A673 (cell line): Measurements from ENCODE around the gene PROC. TPM values are rescaled to one million over a fixed set of nuclear protein-coding genes. Genes with fewer than 3 reads are reported as not detected.

ENCODE experiments used
- BruUV-seq: library from RNA; stranded (reverse); fragments of 400-500 nt; replicated peaks from 2 replicates; lab custom pipeline; 2021; lab: Mats Ljungman, UMichigan
- CTCF ChIA-PET: fragments of 300-600 bp; sonication (Branson Sonifier 250); formaldehyde crosslinking; loops from one replicate; lab custom pipeline; 2022; ENCODE audit warnings: antibody characterized with exemption; lab: Charles Lee
- POLR2A ChIA-PET: fragments of 300-600 bp; sonication (Branson Sonifier 250); formaldehyde crosslinking; loops from one replicate; lab custom pipeline; 2022; ENCODE audit warnings: antibody characterized with exemption; ENCODE audit not compliant: low non-redundant PET; lab: Charles Lee
- DNase-seq: peaks from one replicate; pipeline ENCODE4 v3.0.0-alpha.2; 2015; ENCODE audit warnings: low spot score
- H3K27ac ChIP-seq: fragments of 200-600 bp; sonication (generic); 2 replicates; pipeline ENCODE4 v1.5.1; 2016; ENCODE audit warnings: mixed run types, low read depth, mild to moderate bottlenecking, mixed read lengths, antibody characterized with exemption, low read length; ENCODE audit not compliant: poor library complexity, severe bottlenecking
- H3K27me3 ChIP-seq: fragments of 200-600 bp; sonication (generic); replicated peaks from 2 replicates; pipeline ENCODE4 v1.6.1; 2017; ENCODE audit warnings: mixed run types, low read depth, mild to moderate bottlenecking, mixed read lengths, antibody characterized with exemption, low read length; ENCODE audit not compliant: insufficient read depth, poor library complexity
- H3K36me3 ChIP-seq: fragments of 200-600 bp; sonication (generic); 2 replicates; pipeline ENCODE4 v1.6.1; 2016; ENCODE audit warnings: mixed run types, mild to moderate bottlenecking, mixed read lengths, antibody characterized with exemption, low read length; ENCODE audit not compliant: insufficient read depth, poor library complexity, severe bottlenecking
- H3K4me1 ChIP-seq: fragments of 200-600 bp; sonication (generic); 2 replicates; pipeline ENCODE4 v1.6.1; 2017; ENCODE audit warnings: mixed run types, mild to moderate bottlenecking, mixed read lengths, antibody characterized with exemption, low read length; ENCODE audit not compliant: insufficient read depth, poor library complexity, severe bottlenecking
- H3K4me3 ChIP-seq: fragments of 200-600 bp; sonication (generic); 2 replicates; pipeline ENCODE4 v1.5.1; 2016; ENCODE audit warnings: low read depth, mixed run types, mild to moderate bottlenecking, mixed read lengths, low read length; ENCODE audit not compliant: poor library complexity, severe bottlenecking
- H3K9me3 ChIP-seq: fragments of 200-600 bp; sonication (generic); 2 replicates; pipeline ENCODE4 v1.6.1; 2016; ENCODE audit warnings: mixed run types, low read depth, mild to moderate bottlenecking, mixed read lengths, antibody characterized with exemption, low read length; ENCODE audit not compliant: poor library complexity, severe bottlenecking
- CTCF ChIP-seq: fragments of 300-800, 200-600 bp; sonication (generic); conservative IDR thresholded peaks from 2 replicates; pipeline ENCODE4 v1.5.1; 2017; ENCODE audit warnings: low read depth, mild to moderate bottlenecking, antibody characterized with exemption, low read length, moderate library complexity, mixed read lengths
- EZH2 ChIP-seq: fragments of 200-600 bp; sonication (generic); IDR thresholded peaks from 2 replicates; pipeline ENCODE4 v1.6.1; 2017; ENCODE audit warnings: borderline replicate concordance, low read depth, mild to moderate bottlenecking, mixed read lengths, antibody characterized with exemption, low read length; ENCODE audit not compliant: poor library complexity, severe bottlenecking
- intact Hi-C: fragments of 100-400 bp; cut with micrococcal nuclease; formaldehyde crosslinking; loops from one replicate; pipeline ENCODE4 v1.10.0; 2022; ENCODE audit not compliant: unreplicated experiment
- total RNA-seq: library from RNA; stranded (reverse); gene quantifications from 2 replicates; pipeline ENCODE4 v1.2.3, GENCODE V29; 2021

PROC gene
- total RNA-seq, 1 experiment from 2014 or later: not detected

- BruUV-seq: no TSS peak
- CTCF ChIA-PET: no interaction called here
- intact Hi-C loops: no loop called here
These were observed 28.3 kb upstream of the PROC start for GRCh38 chr2:127389778-127390435.

GRCh38 chr2:127392133-127392827 is 25.9 kb upstream of the PROC start:
- no peak for DNase-seq
- no TSS peak for BruUV-seq
- Histone ChIP-seq H3K4me1 (peaks cover 7% of the 10 kb centered on the region), H3K4me3 (no peak overlapping the region), H3K27me3 (no peaks in the 10 kb centered on the region), H3K27ac (no peak overlapping the region), H3K36me3 (no peaks in the 10 kb centered on the region), H3K9me3 (no peaks in the 10 kb centered on the region)
- ChIA-PET CTCF (no interaction called here), POLR2A (no interaction called here)
- no peak for TF ChIP-seq EZH2
- no peak for TF ChIP-seq CTCF
- intact Hi-C loops: no loop called here

More at GRCh38 chr2:127389778-127390435, 28.3 kb upstream of the PROC start:
- DNase-seq: no peak
- peaks cover 17% of the 10 kb centered on the region for H3K4me1 ChIP-seq
- POLR2A ChIA-PET: interaction anchor here (0.6 kb wide), 1 partner anchor 638 kb away, joined by 3 read pairs; the partner anchor contains the start of gene SAP130
- H3K36me3 ChIP-seq: no peaks in the 10 kb centered on the region
- no peak overlapping the region for H3K27ac ChIP-seq
- H3K9me3 ChIP-seq: no peaks in the 10 kb centered on the region
- no peak overlapping the region for H3K4me3 ChIP-seq
- no peaks in the 10 kb centered on the region for H3K27me3 ChIP-seq
- TF ChIP-seq EZH2 (no peak), CTCF (no peak)

GRCh38 chr2:127392828-127393578 is 25.2 kb upstream of the PROC start:
- no peaks in the 10 kb centered on the region for H3K9me3 ChIP-seq
- TF ChIP-seq EZH2 (no peak), CTCF (no peak)
- no peaks in the 10 kb centered on the region for H3K27me3 ChIP-seq
- no peak overlapping the region for H3K27ac ChIP-seq
- POLR2A ChIA-PET: no interaction called here
- no peaks in the 10 kb centered on the region for H3K36me3 ChIP-seq
- intact Hi-C loops: no loop called here
- peaks cover 7% of the 10 kb centered on the region for H3K4me1 ChIP-seq
- DNase-seq: no peak
- H3K4me3 ChIP-seq: no peak overlapping the region
- CTCF ChIA-PET: no interaction called here
- BruUV-seq: no TSS peak
